ENCODE results near the gene CEBPZOS.
"Not testable (repeated sequence)": the region's sequence is repeated elsewhere in the genome, so short reads cannot be mapped to it uniquely, and the experiment has no call there.

Gene CEBPZOS

DNA sequence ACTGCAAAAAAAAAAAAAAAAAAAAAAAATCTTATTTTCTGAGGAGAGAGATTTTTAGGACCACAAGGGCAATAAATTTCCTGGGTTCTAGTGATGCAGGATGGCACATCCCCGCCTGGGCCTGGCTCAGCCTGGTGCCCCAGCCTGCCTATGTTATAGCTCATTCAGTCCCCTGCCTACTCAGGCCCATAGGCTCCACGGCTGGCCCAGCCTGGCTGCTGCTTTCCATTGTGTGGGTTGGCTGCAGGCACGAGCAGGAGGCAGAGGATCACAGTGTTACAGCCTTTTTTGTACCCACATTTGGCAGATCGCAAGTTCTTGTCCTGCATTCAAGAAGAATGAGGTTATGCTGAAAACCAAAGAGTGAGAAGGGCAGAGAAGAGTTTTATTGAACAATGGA, 5.0 kb upstream of the CEBPZOS start:
- no peak for DNase-seq (ENCODE audit: low read depth)

GRCh38 chr2:37191747-37192146, 4.5 kb upstream of the CEBPZOS start:
- DNase-seq (ENCODE audit: low read depth), result no peak

- DNase-seq (ENCODE audit: low read depth), result no peak
These were observed 3.7 kb upstream of the CEBPZOS start for GRCh38 chr2:37192551-37192950.

- not testable (repeated sequence) for DNase-seq (ENCODE audit: low read depth)
These were observed 405 bp upstream of the CEBPZOS start for GRCh38 chr2:37195862-37196319.

DNA sequence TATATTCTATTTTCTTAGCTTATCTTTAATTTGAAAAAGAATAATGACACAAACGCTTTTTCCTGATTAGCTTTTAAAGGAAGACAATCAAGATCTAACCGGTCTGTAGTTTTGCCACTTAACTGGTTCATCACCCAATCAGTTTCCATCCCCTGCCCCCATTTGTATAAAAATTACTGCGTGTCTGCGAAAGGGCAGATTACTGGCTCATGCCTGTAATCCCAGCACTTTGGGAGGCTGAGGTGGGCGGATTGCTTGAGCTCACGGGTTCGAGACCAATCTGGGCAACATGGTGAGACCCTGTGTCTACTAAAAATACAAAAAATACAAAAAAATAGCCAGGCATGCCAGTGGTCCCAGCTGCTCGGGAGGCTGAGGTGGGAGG, 2.4 kb downstream of the CEBPZOS start:
- DNase-seq (ENCODE audit: low read depth), result no peak

DNA sequence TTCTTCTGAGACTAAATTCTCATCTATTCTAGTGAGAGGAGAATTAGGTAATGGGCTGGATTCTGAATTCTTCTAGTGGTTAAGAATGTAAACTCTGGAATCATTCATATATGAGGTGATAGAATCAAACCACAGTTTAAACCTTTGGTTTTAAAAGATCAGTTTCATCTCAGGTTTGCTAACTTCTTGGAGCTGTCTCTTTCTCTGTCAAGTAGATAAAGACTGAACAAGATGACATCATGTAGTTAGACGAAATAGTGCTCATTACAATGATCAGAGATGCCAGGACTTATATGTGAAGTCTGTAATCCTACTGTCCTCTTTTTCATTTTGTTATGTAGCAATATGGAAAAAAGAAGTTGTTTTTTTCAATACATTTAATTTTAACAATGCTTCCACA, 4.9 kb downstream of the CEBPZOS start:
- DNase-seq (ENCODE audit: low read depth), result peak; percentile 64

DNA sequence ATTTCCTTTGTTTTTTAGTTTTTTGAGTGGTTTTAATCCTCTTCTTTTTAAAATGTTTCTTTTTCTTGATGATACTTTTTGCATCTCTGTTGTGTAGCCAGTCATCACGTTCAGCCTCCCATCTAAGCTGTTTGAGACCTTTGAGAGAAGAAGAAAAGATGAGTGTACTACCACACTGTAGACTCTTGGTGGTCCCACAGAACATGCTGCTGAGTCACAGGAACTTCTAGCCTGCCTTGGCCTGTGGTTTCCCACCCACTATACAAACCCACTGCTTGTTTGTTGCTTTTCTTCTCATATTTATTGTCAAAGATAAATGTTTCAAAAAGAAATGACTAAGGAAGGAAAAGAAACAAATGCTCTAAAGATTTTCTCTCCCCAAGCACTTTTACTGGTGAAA, 5.5 kb downstream of the CEBPZOS start:
- DNase-seq (ENCODE audit: low read depth), result peak; percentile 63

GRCh38 chr2:37203708-37204107, 7.4 kb downstream of the CEBPZOS start:
- no peak for DNase-seq (ENCODE audit: low read depth)

GRCh38 chr2:37205071-37205661, 8.9 kb downstream of the CEBPZOS start:
- DNase-seq (ENCODE audit: low read depth), result not testable (repeated sequence)

DNA sequence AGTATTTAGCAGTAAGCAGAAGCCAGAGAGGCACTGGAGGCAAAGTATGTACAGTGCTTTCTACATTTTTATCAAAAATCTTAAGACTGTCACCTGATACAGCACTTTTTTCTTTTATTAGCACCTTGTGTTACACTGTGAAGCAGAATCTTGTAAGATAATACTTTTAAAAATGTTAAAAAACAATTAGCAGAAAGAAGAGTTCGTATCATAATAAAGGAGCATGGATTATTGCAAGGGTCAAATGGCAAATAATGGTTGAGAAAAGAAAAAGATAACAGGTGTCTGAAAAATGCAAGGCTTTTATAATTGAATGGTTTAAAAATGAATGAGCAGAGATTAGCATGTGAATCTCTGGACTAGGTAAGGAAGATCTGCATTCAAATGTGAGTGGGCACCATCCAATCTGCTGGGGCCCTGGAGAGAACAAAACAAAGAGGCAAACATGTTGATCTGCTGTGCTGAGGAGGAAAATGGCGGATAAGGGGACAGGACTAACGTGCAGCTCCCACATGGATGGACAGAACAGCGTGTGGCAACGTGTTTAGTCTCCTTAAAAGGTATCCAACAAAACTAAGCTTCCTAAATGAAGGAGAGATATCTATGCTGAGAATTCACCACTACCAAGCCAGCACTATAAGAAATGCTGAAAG, 9.5 kb downstream of the CEBPZOS start:
- no peak for DNase-seq (ENCODE audit: low read depth)

DNA sequence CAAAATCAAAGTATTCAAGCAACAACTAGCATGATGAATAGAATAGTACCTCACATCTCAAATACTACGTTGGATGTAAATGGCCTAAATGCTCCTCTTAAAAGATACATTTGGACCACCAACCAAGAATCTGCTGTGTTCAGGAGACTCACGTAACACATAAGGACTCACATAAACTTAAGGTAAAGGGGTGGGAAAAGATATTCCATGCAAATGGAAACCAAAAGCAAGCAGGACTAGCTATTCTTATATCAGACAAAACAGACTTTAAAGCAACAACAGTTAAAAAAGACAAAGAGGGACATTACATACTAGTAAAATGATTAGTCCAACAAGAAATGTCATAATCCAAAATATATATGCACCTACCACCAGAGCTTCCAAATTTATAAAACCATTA, 10.5 kb downstream of the CEBPZOS start:
- DNase-seq (ENCODE audit: low read depth), result not testable (repeated sequence)

- peak; percentile 67 for DNase-seq (ENCODE audit: low read depth)
These were observed 14.9 kb downstream of the CEBPZOS start for GRCh38 chr2:37211212-37211611.

DNA sequence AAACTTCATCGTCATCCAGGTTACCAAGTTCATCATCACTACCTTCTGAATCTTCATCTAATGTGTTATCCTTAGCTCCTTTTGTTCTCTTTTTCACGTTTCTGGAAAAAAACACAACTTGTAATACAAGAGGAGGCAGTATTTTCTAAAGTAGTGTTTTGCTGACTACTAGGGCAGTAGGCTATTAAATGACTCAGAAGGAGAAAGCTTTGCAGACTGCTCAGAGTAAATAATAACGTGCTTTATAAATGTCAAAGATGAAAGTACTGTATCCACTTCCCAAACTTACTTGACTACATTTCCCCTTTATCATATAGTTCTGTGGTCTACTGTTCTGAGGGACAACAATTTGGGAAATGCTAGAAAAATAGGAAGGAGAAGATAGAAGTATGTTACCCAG, 15.6 kb downstream of the CEBPZOS start:
- peak; percentile 33 for DNase-seq (ENCODE audit: low read depth)

- peak; percentile 21 for DNase-seq (ENCODE audit: low read depth)
These were observed 19.0 kb downstream of the CEBPZOS start for GRCh38 chr2:37215250-37215649.

DNA sequence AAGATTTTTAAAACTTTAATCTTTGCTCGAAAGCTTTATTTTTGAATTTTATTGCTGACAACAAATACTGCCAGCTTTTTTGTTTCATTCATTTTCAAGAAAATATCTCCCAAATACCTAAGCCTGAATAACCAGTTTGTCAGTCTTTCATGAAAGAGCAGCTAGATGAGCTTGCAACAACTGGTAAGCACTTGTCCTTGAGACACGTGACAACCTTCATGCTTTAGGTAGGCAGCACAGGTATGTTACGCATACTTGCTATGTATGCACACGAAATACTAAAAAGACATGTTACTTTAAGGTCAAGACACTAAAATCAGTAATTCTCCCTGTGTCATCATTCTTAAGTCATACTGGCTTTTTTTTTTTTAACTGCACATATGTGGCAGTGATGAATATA, 22.8 kb downstream of the CEBPZOS start:
- no peak for DNase-seq (ENCODE audit: low read depth)

GRCh38 chr2:37223131-37223530, 26.8 kb downstream of the CEBPZOS start:
- DNase-seq (ENCODE audit: low read depth), result no peak

DNA sequence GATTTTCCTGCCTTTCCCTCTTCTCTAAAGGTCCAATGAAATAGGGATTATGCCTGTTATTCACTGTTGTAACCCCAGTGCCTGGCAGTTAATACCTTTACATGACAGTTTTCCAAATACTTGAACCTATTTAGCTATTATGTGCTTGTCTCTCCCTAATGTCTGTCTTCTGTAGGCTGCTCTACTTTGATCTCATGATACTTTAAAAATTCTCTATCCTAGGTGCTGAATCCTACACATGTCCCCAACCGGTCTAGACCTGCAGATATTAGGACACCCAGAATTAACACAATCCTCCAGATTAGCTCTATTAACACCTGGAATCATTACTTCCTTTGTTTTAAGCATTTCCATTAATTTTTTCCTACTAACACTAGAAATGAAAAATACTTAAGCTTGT, 27.8 kb downstream of the CEBPZOS start:
- DNase-seq (ENCODE audit: low read depth), result no peak

DNA sequence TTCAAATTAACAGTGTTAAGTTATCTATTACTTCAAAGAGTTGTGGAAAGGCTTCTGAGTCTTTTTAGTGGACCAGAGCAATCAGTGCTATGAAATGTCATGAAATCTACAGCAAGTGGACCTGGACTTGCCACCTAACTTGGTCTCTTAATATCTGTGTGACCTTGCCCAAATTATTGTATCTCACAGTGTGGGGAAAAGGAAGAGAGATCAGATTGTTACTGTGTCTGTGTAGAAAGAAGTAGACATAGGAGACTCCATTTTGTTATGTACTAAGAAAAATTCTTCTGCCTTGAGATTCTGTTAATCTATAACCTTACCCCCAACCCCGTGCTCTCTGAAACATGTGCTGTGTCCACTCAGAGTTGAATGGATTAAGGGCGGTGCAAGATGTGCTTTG, 28.8 kb downstream of the CEBPZOS start:
- DNase-seq (ENCODE audit: low read depth), result not testable (repeated sequence)

DNA sequence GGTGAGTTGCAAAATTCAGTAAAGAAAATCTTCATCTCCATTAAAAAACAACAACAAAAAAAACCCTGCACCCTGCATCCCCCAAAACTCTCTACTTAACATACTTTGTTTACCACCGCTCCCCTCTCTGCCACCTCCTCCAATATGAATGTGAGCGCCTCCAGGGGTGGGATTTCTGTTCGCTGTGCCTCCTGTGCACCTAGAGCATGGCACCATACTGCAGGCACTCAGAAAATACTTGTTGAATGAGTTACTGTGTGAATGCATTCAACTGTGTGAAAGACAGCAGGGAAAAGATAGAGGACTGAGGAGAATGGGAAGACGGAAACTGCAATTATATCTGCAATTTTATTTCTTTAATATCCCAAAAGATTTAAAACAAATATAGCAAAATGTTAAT, 30.6 kb downstream of the CEBPZOS start:
- DNase-seq (ENCODE audit: low read depth), result no peak

DNA sequence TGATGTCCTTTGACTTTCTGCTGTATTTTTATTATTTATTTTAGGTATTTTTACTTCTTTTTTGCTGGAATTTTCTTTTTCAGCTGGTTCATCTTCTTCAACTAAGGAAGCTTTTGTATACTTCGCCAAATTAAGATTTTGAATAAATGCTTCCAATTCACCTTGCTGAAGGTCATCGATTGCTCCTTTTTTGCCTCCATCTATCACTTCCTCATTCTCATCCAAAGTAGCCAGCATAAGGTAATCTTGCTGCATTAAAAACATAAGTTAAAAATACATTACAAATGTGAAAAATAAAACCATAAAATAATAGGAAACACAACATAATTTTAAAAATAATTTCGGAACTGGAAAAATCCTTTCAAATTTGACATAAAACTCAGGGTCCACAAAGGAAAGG, 32.5 kb downstream of the CEBPZOS start:
- DNase-seq (ENCODE audit: low read depth), result no peak

- DNase-seq (ENCODE audit: low read depth), result no peak
These were observed 34.3 kb downstream of the CEBPZOS start for GRCh38 chr2:37230581-37230980.

DNA sequence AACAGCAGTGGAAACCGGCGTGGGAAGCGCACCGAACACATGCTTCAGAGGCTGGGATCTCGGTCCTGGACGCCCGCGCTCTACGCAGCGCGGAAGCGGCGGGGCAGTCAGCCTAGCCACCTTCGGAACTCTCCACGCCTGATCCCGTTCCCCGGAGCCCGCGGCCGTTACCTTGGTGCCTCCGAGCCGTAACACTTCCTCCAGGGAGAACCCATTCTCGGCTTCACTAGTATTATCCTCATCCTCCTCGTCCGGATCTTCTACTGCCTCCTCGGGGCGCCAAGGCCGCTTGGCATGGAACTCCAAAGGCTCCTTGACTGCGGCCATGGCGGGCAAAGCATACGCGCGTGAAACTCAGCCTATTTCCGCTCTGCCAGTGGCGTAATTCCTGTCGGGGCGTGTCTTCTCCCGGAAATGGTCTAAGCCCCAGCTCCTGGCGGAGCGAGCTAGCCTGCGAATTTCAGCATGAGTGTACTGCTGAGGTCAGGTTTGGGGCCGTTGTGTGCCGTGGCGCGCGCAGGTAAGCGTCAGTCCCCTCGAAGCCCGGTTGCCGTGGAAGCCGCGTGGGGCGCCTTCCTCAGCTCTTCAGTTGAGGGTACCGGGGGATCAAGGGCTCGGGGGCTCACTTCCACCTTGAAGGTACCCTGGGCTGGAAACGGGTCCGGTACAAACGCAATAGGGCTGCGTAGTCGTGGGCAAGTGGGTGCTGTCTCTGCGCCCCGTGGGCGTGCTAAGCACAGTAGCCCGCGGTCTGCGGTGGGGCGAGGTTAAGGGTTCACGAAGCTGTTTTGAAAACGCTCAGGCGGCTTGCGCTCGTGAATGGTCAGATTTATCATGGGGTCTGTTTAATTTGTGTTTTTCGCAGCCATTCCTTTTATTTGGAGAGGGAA, 35.2 kb downstream of the CEBPZOS start, which contains the start of the genes CEBPZ and NDUFAF7:
CEBPZ (minus strand) TSS at position 356 of the 890 bp plus-strand sequence; CDS start at position 327, 29 bp downstream.
NDUFAF7 (plus strand) TSS at position 418 of the 890 bp plus-strand sequence; CDS start at position 466, 48 bp downstream.
- DNase-seq (ENCODE audit: low read depth), result peak; percentile 97
